Measurements from ENCODE around the gene SSNA1.

The SSNA1 gene

DNA sequence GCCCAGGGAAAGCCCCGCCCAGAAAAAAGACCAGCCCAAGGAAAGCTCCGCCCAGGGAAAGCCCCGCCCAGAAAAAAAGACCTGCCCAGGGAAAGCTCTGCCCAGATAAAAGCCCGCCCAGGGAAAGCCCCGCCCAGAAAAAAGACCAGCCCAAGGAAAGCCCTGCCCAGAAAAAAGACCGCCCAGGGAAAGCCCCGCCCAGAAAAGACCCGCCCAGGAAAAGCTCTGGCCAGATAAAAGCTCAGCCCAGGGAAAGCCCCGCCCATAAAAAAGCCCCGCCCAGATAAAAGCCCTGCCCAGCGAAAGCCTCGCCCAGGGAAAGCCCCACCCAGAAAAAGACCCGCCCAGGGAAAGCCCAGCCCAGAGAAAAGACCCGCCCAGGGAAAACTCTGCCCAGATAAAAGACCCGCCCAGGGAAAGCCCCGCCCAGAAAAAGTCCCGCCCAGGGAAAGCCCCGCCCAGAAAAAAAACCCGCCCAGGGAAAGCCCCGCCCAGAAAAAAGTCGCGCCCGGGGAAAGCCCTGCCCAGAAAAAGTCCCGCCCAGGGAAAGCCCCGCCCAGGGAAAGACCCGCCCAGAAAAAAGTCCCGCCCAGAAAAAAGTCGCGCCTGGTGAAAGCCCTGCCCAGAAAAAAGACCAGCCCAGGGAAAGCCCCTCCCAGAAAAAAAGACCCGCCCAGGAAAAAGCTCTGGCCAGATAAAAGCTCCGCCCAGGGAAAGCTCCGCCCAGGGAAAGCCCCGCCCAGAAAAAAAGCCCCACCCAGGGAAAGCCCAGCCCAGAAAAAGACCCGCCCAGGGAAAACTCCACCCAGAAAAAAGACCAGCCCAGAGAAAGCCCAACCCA is 37.6 kb upstream of the SSNA1 start:
- in situ Hi-C loops (cut with HindIII; ENCODE audit: low sequenced_read_pairs), result loop anchor here (25.0 kb wide), 2 partner anchors 214 to 339 kb away; partner anchors contain the start of genes C8G, FBXW5 and RABL6

DNA sequence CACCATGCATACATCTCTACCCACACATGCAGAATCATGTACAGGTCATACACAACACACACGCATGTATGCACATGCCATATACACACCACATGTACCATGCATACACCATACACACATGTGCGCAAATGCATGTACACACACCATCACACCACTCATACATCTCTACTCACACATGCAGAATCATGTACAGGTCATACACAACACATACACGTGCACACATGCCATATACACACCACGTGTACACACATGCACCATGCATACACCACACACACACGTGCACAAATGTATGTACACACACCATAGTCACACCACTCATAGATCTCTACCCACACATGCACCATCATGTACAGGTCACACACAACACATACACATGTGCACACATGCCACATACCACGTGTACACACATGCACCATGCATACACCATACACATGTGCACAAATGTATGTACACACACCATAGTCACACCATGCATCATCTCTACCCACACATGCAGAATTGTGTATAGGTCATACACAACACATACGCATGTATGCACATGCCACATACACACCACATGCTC is 35.6 kb upstream of the SSNA1 start:
- in situ Hi-C loops (cut with HindIII; ENCODE audit: low sequenced_read_pairs), result loop anchor here (25.0 kb wide), 2 partner anchors 216 to 341 kb away; partner anchors contain the start of genes C8G, FBXW5 and RABL6

DNA sequence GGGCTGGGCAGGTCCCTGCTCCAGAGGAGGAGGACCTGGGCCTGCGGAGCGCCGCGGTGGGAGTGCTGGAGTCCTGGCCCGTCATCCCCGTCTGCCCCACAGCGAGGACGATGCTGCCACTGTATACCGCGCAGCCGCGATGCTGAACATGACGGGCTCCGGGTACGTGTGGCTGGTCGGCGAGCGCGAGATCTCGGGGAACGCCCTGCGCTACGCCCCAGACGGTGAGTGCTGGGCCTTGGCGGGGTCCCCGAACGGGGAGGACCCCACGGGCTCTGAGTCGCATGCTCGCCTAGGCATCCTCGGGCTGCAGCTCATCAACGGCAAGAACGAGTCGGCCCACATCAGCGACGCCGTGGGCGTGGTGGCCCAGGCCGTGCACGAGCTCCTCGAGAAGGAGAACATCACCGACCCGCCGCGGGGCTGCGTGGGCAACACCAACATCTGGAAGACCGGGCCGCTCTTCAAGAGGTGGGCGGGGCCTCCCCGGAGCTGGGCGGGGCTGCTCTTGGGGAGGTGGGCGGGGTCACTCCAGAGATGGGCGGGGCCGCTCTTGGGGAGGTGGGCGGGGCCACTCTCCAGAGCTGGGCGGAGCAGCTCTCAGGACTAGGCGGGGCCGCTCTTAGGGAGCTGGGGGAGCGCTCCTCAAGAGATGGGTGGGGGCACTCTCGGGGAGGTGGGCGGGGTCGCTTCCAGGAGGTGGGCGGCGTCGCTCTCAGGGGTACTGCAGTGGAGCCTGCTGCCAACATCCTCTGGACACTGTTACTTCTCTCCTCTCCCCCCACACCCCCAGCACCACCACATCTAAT is 31.7 kb upstream of the SSNA1 start:
- in situ Hi-C loops (cut with HindIII; ENCODE audit: low sequenced_read_pairs), result loop anchor here (25.0 kb wide), 2 partner anchors 219 to 344 kb away; partner anchors contain the start of genes C8G, FBXW5 and RABL6

DNA sequence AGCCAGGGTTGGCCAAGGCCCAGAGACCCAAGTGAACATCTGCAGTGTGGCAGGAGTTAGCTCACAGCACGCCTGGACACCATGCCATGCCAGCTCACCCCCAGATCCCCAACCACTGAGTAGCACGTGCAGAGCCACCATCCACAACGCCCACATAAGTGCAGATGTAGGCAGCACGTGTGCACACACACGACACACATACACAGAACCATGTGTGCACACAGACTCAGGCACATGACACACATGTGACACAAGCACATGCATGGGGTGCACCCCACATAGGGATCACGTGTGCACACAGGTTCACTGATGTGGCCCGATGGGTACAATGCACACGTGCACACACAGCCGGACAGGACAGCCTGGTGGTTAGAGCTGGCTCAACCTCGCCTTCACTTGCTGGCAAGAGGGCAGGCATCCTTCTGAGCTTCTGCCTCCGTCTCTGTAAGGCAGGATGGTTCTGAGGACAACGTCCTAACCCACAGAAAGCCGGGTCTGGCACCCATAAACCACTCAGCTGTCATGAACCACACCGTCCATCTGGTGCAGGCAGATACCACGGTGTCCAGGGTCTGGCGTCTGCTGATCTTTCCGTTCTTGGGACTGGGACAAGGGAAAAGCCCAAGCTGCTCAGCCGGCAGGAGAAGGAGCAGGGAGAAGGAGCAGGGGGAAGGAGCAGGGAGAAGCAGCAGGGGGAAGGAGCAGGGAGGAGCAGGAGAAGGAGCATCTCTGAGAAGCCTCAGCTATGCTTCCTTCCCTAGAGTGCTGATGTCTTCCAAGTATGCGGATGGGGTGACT is 30.7 kb upstream of the SSNA1 start:
- in situ Hi-C loops (cut with HindIII; ENCODE audit: low sequenced_read_pairs), result loop anchor here (25.0 kb wide), 2 partner anchors 221 to 346 kb away; partner anchors contain the start of genes C8G, FBXW5 and RABL6

DNA sequence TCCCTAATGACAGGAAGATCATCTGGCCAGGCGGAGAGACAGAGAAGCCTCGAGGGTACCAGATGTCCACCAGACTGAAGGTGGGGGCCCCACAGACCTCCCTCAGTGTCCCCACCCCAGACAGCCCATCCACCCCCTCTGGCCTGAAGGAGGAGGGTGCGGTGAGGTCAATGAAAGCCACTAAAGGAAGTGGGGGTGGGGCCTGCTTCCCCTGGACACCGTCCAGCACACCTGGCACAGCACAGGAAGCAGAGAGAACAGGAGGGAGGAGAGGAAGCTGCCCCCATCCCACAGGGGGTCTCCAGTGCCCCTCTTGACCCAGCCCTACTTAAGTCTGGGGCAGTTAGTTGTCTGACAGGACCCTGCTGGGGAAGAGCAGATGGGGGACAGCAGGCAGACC is 29.9 kb upstream of the SSNA1 start:
- in situ Hi-C loops (cut with HindIII; ENCODE audit: low sequenced_read_pairs), result loop anchor here (25.0 kb wide), 2 partner anchors 221 to 346 kb away; partner anchors contain the start of genes C8G, FBXW5 and RABL6

DNA sequence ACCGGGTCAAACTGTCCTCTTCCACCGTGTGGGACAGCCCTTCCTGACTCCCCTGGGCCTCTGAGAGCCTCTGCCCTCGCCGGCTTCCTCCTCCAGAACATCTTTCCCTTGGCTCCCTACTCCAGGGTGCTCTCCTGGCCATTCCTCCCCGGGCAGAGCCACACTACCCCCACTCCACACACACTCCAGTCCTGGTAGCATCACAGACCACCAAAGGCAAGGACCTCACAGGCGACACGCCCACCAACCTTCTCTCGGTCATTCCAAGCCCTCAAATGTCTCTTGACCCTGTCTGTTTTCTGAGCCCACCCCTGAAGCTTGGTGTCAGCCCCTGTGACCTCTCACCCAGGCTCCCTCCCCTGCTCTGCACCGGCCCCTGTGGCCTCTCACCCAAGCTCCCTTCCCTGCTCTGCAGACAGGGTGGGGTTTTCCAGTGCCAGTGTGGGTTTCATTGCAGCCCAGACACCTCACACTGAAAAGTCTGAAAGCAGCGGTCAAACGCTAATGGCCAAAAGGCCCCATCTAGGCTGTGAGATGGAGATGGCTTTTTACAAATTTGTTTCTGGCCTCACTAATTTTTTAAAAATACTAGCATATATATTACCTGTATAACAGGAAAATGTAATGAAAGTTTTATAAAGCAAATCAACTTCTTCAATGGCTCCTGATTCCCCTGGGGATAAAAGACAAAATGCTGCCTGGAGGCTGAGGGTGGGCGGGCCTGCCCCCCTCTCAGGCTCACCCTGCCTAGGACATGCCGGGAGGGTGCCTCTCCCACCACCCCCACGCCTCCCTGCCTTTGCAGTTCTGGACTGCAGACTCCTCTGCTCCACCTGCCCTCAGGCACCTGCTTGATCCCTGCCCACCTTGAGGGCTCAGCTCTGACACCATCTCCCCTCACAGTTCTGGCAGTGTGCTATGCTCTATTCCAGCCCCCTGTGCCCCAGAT is 29.1 kb upstream of the SSNA1 start:
- in situ Hi-C loops (cut with HindIII; ENCODE audit: low sequenced_read_pairs), result loop anchor here (25.0 kb wide), 2 partner anchors 222 to 347 kb away; partner anchors contain the start of genes C8G, FBXW5 and RABL6

DNA sequence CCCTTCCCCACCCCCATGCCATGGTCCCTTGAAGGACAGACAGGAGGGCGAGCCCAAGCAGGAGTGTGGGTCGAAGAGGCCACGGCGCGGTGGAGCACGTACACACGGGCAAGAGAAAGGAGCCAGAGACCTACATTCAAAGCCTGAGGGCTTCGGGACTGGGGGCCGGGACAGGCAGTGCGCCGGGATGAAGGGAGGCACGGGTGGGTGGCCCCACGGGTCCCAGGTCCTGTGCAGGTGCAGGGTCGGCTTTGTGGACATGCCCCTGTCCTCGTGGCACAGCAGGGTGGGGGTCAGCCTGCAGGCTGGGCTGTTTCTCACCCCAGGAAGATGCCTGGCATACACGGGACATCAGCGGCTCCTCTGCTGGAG is 28.4 kb upstream of the SSNA1 start:
- in situ Hi-C loops (cut with HindIII; ENCODE audit: low sequenced_read_pairs), result loop anchor here (25.0 kb wide), 2 partner anchors 223 to 348 kb away; partner anchors contain the start of genes C8G, FBXW5 and RABL6

DNA sequence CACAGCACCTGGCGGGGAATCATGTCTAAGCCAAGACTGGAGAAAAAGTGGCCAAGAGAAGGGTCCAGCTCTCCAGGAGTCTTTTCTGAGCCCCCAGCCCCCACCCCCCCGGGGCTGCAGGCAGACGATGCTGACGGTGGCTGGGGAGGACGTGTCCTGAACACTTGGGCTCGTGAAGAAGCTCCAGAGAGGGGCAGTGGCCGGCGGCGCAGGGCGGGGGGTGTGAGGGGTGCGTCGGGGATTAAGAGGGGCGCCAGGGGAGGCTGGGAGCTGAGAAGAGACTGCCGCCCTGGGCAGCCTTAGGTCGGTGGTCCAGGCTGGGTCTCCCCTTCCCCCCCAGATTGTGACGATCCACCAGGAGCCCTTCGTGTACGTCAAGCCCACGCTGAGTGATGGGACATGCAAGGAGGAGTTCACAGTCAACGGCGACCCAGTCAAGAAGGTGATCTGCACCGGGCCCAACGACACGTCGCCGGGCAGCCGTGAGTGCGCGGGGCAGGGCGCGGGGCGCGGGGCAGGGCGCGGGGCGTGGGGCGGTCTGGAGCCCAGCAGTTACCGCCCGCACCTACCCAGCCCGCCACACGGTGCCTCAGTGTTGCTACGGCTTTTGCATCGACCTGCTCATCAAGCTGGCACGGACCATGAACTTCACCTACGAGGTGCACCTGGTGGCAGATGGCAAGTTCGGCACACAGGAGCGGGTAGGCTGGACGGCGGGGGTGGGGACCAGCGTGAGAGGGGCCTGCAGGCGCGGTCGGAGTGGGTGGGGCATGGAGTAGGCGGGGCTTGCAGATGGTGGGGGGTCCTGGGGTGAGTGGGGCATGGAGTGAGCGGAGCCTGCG is 27.5 kb upstream of the SSNA1 start:
- in situ Hi-C loops (cut with HindIII; ENCODE audit: low sequenced_read_pairs), result loop anchor here (25.0 kb wide), 2 partner anchors 224 to 349 kb away; partner anchors contain the start of genes C8G, FBXW5 and RABL6

DNA sequence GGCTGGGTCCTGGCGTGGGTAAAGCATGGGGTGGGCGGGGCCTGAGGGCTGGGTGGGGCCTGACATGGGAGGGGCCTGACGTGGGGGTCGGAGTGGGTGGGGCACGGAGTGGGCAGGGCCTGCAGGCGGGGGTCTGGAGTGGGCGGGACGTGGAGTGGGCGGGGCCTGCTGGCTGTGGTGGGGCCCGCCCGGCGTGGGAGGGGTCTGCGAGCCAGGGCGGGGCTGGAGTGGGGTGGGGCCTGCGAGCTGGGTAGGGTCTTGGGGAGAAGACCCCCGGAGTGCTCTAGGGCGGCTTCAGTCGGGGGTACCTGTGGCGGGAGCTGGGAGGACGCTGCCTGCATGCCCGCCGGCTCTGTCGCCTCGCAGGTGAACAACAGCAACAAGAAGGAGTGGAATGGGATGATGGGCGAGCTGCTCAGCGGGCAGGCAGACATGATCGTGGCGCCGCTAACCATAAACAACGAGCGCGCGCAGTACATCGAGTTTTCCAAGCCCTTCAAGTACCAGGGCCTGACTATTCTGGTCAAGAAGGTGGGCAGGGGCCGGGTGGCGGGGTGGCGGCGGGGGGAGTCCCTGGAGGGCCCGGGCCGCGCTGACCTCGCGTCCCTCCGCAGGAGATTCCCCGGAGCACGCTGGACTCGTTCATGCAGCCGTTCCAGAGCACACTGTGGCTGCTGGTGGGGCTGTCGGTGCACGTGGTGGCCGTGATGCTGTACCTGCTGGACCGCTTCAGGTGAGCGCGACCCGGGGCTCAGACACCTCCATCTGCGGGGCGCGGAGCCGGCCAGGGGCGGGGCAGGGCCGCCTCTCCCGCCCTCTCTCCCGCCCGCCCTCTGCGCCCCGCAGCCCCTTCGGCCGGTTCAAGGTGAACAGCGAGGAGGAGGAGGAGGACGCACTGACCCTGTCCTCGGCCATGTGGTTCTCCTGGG is 26.7 kb upstream of the SSNA1 start:
- in situ Hi-C loops (cut with HindIII; ENCODE audit: low sequenced_read_pairs), result loop anchor here (25.0 kb wide), 2 partner anchors 225 to 350 kb away; partner anchors contain the start of genes C8G, FBXW5 and RABL6

DNA sequence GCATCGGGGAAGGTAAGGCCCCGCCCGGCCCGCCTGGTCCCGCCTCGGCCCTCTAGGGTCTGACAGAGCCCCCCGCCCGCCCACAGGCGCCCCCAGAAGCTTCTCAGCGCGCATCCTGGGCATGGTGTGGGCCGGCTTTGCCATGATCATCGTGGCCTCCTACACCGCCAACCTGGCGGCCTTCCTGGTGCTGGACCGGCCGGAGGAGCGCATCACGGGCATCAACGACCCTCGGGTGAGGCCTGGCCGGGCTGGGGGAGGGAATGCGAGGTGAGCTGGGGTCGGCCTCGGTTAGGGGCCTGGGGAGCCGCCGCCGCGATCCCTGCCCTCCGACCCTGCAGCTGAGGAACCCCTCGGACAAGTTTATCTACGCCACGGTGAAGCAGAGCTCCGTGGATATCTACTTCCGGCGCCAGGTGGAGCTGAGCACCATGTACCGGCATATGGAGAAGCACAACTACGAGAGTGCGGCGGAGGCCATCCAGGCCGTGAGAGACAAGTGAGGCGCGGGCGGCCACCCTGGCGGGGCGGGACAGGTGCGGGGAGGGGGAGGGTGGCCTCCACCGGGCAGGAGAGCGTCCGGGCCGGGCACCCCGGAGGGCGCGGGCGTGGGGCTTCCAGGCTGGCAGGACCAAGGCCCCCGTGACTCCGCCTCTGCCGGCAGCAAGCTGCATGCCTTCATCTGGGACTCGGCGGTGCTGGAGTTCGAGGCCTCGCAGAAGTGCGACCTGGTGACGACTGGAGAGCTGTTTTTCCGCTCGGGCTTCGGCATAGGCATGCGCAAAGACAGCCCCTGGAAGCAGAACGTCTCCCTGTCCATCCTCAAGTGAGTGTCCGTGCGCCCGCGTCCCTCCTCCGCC is 25.7 kb upstream of the SSNA1 start:
- in situ Hi-C loops (cut with HindIII; ENCODE audit: low sequenced_read_pairs), result loop anchor here (25.0 kb wide), 2 partner anchors 225 to 350 kb away; partner anchors contain the start of genes C8G, FBXW5 and RABL6

DNA sequence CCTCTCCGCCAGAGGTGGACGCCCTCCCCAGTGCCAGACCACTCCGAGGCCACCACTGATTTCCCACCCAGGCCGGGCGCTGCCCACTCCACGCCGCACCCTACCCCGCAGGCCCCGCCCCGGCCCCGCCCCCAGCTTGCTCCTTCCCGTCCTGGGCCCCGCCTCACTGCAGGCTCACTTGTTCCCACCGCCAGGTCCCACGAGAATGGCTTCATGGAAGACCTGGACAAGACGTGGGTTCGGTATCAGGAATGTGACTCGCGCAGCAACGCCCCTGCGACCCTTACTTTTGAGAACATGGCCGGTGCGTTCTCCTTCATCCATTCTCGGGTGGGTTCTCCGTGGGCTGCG is 25.1 kb upstream of the SSNA1 start:
- in situ Hi-C loops (cut with HindIII; ENCODE audit: low sequenced_read_pairs), result loop anchor here (25.0 kb wide), 2 partner anchors 226 to 351 kb away; partner anchors contain the start of genes C8G, FBXW5 and RABL6

DNA sequence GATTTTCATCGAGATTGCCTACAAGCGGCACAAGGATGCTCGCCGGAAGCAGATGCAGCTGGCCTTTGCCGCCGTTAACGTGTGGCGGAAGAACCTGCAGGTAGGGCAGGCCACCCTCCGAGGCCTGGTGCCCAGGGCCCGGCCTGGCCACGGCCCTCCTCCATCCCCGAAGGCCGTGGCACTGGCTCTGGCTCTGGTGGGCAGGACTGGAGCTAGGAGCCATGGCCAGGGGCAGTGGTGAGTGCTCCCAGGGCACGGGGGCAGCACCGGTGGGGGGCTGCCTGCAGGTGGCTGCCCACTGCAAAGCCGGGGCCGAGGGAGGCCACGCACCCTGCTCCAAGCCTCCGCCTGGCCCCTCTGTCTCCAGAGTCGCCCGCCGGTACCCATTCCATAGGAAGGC is 24.7 kb upstream of the SSNA1 start:
- in situ Hi-C loops (cut with HindIII; ENCODE audit: low sequenced_read_pairs), result loop anchor here (25.0 kb wide), 2 partner anchors 227 to 352 kb away; partner anchors contain the start of genes C8G, FBXW5 and RABL6

DNA sequence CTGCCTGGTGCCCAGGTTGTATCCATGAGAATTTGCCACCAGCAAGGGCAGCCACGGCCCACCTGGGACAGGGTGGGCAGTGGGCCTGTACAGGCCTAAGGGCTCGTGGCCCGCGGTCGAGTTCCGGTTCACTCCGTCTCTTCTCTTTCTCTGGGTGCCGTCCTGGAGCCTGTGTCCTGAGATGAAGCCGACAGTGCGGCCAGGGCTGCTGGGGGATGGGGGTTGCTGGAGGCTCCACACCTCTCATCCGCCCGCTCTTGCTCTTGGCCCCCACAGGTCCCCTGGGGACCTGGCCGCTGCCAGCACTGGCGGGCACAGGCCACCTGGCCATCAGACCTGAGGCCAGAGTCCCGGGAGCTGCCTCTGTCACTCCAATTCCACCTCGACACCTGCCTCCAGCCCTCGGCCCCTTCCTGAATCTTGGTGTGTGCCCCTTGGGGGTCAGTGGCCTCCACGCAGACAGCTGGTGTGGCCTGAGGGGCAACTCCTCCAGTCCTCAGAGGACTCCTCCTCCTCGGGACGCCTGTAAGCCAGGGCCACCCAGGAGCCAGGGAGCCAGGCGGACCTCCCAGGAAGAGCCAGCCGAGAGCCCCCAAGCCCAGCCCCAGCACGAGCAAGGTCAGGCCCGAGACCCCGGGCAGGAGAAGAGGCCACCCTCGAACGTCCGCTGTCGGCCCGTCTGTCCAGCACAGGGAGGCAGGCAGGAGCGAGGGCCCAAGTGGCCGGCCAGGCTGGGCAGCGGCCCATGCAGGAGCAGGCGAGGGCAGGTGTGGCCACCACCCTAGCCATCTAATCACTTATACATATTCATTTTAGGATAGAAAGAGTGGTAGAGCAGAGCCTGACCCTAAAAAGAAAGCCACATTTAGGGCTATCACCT is 23.9 kb upstream of the SSNA1 start:
- in situ Hi-C loops (cut with HindIII; ENCODE audit: low sequenced_read_pairs), result loop anchor here (5.0 to 25.0 kb wide), 4 partner anchors 58 to 352 kb away; partner anchors contain the start of genes ABCA2, C8G, FBXW5 and RABL6

DNA sequence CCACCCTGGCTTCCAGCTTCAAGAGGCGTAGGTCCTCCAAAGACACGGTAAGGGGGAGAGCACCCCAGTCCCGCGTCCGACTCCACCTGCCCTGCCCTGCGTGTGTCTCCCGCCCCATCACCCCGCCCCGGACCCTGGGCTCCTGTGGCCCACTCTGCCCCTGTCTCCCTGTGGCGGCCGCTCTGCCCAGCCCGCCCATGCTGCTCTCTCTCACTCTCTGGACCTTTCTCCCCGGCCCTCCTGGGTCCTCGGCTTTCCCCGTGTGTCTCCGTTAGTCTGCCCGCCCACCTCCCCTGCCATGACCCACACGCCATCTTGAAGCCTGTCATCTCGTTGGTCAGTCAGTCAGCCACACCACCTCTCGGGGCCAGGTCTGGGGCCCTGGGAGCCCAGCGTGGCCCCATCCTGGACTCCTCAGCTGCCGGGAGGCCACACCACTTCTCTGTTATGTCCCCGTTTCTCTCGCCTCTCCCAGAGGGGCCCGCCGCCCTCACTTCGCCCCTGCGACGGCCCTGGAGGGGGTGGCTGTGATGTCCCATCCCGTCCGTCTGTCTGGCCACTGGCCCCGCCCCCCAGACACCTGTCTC is 23.1 kb upstream of the SSNA1 start:
- in situ Hi-C loops (cut with HindIII; ENCODE audit: low sequenced_read_pairs), result loop anchor here (5.0 to 25.0 kb wide), 4 partner anchors 57 to 353 kb away; partner anchors contain the start of genes ABCA2, C8G, FBXW5 and RABL6
